GM18511 (cell line): Measurements from ENCODE around the gene ARVCF.
"Not testable (repeated sequence)": the region's sequence is repeated elsewhere in the genome, so short reads cannot be mapped to it uniquely, and the experiment has no call there.

Experiments used
- ATAC-seq: cut with Tn5 transposase; IDR thresholded peaks from one replicate; pipeline ENCODE4 v1.9.1; 2021; ENCODE audit warnings: mild to moderate bottlenecking, moderate library complexity; ENCODE audit not compliant: unreplicated experiment

ARVCF gene

DNA sequence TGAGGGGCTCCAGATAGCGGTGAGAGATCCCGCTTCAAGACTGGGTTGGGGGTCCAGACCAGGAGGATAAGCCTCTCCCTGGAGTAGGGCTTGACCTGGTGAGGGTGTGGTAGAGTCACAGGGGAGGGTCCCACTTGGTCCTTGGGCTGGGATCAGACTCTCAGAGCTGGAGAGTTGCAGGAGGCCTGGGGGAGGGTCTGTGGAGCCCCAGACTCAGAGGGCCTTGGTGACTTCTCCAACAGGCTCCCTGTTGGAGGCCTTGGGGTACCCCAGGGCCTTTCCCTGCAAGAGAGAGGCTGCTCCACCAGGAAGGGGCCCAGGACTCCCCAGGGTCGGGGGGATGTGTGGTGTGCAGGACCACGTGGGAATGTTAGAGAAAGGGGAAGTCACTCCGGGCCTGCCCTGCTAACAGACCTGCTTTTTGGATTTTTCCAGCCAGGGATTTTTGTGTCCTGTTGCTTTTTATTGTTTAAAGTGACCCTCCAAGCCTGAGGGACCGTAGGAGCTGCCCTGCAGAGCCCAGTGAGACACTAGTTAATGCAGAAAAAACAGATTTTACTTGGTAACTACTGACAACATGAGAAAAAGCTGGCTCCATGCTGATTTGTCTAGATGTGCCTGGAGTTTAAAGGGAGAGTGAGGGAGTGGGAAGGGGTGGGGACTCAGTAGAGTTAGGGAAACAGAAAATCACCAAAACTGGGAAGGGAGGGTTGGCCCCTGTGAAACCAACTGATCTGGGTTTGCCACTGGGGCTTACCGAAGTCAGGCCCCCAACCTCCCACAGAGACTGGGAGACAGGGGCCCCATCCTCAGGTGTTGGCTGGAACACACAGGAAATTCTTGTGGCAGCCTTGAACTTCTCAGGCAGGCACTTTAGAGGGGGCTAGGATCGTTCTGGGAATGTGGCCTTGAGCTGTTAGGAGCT, 74.2 kb downstream of the ARVCF start:
- ATAC-seq: no peak

DNA sequence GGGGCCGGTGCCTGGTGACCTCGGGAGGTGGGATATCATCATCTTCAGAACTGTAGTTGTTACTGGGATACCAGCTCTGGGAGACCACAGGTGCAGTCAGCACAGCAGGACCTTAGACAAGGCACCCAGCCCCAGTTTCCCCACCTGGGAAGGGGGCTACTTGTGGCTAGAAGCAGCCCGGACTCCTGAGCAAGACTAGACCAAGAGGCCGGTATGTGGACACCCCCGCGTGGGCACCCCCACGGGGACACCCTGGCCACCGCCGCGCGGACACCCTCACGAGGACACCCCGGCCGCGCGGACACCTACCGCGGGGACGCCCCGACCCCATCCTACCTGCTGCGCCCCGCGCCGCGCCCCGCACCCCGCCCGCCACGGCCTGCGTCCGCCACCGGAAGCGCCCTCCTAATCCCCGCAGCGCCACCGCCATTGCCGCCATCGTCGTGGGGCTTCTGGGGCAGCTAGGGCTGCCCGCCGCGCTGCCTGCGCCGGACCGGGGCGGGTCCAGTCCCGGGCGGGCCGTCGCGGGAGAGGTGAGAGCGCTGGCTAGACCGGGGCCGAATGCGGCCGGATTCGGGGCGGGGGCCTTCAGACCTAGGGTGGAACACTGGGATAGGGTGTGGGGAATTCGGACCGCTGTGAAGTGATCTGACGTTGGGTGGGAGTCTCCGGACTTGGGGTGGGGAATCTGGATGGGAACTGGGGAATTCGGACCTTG, 75.1 kb downstream of the ARVCF start, which contains the start of the genes COMT and TXNRD2:
Gene COMT (plus strand): TSS at position 408 of the 718 bp plus-strand sequence. CDS start 20,755 bp downstream, outside the sequence.
Gene TXNRD2 (minus strand): TSS at position 454 of the 718 bp plus-strand sequence. CDS start 15 bp downstream, at position 439.
- ATAC-seq: peak; percentile 68

DNA sequence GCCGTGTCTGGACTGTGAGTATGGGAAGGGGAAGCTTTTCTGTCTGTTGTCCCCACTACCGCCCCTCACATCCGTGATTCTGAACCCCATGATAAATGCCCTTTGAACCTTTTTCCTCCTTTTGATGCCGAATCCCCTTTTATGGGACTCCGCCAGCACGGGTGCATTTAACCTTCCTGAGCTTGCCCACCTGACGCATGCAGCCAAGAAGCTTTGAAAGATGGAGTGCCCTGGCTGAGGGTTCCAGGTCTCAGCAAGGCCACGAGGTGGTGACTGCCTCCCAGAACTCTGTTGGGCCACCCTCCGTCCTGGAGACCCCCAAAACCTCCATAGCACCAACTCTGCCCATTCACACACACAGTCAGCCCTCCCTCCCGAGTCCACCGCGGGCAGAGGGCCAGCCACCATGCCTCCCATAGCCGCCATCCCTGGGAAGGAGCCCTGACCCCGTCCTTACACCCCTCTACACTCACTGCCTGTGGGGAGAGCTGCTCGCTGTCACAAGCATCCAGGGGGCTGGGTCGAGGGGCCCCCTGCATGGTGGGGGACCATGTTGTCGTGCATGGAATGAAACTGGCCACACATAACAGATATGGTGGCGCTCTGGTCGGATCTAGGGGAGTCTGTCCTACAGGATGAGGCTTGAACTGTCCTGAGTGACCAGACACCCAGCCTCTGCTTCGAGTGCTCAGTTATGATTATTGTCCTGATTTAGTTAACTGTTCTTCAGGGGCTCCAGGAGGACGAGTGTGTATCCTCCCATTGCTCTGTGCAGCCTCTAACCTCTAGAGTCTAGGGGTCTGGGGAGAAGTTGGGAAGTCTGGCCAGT, 75.9 kb downstream of the ARVCF start:
- ATAC-seq: no peak

DNA sequence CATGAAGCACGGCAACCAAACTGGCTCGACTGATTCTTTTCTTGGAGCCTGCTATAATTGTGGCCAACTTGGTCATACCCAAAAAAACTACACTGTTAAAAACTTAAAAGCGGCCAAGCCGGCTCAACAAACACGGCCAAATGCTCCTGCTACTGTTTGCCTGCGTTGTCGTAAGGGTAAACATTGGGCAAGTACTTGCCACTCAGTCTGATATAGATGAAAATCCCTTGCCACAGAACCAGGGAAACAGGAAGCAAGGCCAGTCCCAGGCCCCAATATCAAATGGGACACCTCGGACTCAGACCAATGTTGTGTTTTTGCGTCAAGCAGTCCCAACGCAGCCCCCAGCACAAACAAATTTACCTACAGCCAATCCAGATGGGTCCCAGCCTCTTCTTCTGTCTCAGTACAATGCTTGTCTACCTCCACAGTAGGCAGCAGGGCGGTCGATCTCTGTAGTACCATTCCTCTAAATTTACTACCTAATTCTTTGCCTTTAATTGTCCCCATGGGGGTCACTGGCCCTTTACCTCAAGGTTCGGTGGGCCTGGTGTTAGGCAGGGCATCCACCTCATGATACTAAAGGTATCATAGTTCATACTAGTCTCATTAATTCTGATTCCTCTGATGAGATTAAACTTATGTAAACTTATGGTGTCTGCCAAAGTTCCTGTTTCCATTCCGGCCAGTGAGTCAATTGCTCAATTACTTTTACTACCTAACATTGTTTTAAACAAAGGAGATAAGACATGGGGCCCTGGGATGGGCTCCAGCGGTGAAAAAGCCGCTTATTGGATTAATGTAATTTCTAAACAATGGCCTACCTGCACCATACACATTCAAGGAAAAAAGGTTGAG, 78.8 kb downstream of the ARVCF start:
- no peak for ATAC-seq

DNA sequence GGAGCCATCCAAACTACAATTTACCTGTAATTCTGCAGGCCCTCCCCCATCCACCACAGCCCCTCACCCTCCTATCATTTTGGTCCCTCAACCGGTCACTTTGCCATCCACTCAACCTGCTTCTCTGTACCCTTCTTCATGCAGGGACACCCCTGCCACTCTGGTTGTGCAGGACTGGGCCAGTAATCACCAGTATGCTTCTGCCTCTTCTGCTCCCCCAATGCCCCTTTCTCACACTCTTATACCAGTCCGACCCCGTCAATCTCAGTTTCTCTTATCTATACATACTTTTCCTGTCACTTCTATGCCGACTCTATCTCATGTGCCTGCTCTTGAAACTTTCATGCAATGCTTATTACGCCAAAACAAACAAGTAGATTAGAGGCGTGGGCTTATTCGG, 80.1 kb downstream of the ARVCF start:
- ATAC-seq: no peak

DNA sequence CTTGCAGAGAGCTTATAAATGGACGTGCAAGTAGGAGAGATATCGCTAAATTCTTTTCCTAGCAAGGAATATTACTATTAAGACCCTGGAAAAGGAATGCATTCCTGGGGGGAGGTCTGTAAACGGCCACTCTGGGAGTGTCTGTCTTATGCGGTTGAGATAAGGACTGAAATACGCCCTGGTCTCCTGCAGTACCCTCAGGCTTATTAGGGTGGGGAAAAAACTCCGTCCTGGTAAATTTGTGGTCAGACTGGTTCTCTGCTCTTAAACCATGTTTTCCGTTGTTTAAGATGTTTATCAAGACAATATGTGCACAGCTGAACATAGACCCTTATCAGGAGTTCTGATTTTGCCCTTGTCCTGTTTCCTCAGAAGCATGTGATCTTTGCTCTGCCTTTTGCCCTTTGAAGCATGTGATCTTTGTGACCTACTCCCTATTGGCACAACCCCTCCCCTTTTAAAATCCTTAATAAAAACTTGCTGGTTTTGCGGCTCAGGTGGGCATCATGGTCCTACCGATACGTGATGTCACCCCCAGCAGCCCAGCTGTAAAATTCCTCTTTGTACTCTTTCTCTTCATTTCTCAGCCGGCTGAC, 81.4 kb downstream of the ARVCF start:
- ATAC-seq: not testable (repeated sequence)

DNA sequence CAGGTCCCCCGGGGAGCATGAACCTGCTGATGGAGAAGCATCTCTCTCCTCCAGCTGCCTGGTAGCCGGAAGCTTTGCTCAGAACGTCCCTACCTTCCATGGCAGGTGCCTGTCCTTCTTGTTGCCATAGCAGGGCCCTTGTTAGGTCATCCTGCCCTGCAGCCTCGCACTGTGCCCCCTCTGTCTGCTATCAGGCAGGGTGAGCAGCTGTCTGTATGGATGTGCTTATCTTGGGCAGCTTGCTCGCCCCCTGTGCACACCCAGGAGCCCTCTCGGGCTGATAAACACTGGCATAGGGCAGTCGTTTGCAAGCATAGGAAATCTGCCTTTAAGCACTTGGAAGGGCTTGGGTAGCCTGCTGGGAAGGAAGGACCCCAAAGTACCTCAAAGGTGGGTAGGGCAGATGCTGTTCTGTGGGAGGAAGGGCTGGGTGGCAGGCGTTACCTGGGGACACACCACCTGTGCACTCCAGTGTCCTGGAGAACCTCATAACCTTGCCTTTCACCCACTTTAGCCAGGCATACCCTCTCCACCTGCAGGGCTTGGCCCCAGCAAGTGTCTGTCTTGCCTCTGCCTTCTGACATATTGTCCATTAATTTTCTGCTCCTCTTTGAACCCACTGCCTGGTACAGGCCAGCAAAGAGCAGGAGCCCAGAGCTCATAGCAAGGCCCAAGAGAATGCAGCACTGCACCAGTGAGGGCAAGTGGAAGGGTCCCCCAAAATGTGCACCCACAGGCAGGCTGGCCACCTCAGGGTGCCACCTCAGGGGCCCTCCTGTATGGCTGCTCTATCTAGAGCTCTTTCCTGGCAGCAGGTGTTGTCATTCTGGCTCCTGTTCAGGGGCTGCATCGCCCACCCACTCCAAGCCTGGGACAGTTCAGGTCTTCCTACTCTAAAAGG, 83.0 kb downstream of the ARVCF start:
- no peak for ATAC-seq

DNA sequence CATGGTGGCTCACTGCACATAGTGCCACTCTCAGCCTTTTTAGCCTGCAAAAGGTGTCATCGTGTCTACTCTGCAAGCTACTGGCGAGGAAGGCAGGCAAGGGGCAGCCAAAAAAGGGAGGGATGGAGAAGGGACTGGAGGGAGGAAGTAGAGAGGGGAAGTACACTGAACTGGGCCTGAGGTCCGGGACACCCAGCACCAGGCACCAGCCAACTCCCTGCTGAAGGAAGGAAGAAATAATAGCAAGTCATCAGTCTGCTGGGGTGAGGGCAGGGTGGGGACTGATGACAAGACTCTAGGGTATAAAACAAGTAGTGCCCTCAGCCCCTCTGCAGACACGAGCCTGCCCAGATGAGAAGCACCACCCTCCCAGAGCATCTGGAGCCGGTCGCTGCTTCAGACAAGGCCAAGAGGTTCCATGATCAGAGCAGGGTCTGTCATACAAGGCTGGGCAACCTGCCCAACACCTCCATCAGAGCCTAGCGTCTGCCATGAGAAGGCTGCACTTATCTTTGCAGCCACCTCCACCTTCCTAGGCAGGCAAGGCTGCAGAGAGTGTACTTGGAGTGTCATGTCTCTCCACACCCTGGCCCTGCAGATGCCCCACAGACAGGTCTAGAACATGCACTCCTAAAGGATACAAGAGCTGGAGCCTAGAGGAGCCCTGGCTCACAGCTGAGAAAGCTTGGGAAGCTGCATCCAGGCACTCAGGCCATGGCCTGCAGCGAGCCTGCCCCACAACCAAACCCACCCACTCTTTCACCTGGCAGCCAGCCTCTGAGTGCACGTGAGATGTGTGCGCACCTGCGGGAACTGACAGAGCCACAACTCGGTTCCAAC, 84.0 kb downstream of the ARVCF start:
- ATAC-seq: no peak

DNA sequence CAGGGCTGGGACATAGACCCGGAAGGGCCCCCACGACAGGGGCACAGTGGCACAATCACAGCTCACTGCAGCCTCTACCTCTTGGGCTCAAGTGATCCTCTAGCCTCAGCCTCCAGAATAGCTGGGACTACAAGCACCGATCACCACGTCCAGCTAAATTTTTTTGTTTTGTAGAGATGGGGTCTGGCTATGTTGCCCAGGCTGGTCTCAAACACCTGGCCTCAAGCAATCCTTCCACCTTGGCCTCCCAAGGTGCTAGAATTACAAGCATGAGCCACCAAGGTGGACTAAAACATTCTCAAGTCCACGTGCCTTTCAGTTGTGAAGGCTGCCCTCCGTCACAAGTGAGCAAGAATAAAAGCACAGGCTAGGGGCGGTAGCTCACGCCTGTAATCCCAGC, 85.1 kb downstream of the ARVCF start:
- no peak for ATAC-seq

DNA sequence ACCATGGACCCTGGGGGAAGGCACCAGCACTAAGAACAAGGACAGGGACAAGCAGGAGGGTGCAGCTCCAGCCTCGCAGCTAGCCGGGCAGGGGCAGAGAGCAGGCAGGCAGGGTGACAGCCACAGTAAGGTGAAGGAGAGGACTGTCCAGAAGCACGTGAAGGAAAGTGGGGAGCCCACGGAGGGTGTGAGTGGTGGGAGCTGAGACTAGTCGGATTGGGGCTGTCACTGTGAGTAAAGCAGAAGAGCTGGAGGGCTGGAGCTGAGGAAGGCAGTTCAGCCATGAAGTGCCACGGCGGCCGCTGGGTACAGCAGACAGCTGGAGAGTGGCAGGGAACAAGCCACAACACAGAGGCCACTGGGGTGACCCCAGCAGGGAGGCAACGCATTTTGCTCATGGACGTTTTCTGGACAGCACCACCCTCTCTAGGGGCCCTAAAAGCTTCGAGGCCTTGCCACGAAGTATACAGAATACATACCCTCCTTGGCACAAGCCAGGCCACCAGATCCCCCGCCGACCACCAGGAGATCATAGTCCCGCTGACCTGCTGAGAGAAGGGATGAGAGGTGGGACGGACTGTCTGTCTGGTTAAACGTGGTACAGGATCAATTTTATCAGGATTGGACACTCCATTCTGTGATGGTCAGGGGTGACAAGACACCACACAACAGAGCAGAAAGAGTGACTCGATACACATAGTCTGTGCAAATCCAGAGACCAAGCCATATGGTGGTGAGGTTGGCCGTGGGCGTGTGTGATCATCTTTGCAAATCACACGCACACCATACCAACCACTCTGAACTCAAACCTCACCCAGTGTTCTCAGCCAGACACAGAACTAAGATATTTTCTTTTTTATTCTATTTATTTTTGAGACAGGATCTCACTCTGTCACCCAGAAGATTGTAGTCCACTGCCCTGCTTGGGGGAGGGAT, 85.8 kb downstream of the ARVCF start:
- ATAC-seq: no peak

DNA sequence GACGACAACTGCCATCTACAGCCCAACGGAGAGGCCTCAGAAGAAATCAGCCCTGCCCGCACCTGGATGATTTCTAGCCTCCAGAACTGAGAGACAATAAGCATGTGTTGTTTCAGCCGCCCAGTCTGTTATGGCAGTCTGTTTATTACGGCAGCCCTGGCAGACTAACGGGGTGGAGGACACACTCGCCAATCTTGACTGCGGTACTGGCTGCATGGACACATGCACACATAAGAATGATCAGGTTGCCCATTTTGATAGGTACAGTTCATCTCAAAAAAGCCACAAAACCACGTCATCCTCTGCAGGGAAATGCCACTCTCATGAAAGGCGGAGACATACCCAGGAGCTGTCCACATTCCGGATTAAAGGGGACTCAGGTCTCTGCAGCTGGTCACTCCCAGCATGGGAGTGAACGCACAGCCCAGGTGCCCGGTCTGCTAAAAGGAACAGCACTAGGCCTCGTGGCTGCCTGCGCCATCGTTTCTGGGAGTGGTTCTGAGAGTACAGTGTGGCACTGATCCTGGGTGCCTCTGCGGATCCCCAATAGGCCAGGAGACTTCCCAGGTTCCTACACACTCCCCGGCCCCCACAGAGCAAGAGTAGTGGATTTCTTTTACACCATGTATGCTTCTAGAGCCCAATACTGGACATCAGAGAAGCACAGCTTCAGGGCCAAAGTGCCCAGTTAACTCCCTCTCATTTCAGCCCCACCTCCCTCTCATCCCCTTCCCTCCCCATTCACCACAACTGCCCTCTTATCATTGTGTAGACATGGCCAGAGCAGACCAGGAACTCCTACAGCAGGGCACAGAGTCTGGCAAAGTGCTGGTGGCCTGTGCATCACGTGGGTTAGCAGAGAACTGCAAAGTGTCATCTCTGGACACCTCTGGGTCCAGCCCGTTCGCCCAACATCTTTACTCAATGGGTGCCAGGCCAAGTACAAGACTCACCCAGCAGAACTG, 86.8 kb downstream of the ARVCF start:
- ATAC-seq: no peak

DNA sequence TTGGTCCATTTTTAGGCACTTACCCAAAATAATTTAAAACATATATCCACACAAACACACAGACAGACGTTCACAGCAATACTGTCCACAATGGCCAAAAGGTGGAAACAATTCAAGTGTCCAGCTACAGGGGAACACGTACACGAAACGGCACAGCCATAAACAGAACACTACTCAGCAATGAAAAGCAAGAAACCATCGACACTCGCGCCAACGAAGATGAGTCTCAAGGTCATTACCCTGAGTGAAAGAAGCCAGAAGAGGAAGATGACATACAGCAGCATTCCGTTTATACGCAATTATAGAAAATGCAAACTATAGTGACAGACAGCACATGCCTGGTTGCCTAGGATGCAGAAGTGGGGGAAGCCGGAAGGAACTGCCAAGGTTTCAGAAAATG, 88.4 kb downstream of the ARVCF start:
- no peak for ATAC-seq

DNA sequence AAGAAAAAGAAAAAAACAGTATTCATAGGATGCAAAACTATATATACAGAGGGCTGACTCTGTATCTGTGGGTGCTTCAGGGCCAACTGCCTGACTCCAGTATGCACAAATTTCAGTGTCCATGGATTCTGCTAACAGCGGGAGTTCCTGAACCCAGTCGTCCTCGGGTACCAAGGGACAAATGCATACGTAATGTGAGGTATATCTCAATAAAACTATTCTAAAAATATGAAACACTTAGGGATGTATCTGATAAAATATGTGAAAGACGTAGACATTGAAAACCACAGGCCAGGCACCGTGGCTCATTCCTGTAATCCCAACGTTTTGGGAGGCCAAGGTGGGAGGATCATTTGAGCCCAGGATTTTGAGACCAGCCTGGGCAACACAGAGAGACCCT, 88.9 kb downstream of the ARVCF start:
- ATAC-seq: no peak

DNA sequence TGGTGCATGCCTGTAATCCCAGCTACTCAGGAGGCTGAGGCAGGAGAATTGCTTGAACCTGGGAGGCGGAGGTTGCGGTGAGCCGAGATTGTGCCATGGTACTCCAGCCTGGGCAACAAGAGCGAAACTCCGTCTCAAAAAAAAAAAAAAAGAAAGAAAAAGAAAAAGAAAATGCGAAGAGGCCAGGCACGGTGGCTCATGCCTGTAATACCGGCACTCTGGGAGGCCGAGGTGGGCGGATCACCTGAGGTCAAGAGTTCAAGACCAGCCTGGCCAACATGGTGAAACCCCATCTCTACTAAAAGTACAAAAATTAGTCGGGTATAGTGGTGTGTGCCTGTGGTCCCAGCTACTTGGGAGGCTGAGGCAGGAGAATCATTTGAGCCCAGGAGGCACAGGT, 90.6 kb downstream of the ARVCF start:
- not testable (repeated sequence) for ATAC-seq

DNA sequence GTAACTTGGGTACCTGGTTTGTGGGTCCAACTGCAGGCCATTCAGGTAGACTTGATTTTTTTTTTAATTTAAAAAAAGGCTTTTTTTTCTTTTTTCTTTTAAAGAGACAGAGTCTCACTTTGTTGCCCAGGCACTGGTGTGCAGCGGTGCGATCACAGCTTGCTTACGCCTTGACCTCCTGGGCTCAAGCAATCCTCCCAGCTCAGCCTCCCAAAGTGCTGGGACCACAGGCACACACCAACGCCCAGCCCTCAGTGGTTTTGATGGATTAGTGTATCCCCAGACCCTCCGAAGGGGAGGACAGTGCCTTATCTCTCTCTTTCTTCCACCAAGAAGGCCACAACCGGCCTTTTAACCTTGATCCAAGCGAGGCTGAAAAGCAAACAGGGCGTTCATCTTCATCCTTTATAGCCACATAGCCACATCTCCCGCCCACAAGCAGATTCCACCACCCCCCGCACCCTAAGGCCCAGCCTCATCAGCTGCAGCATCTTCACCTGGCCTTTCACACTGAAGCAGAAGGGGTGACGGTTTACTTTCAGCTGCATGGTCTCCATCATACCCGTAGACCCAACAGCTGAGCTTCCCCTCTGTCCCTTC, 92.6 kb downstream of the ARVCF start:
- ATAC-seq: no peak
